H1 (cell line): ENCODE data around the gene FBXW5. TPM values are rescaled to one million over a fixed set of nuclear protein-coding genes. Genes with fewer than 3 reads are reported as not detected.

Experiments used
- CTCF ChIA-PET: fragments of 300-600 bp; sonication (Branson Sonifier 250); formaldehyde crosslinking; loops from one replicate; lab custom pipeline; 2021; ENCODE audit not compliant: partially characterized antibody; lab: Charles Lee
- POLR2A ChIA-PET: fragments of 300-600 bp; sonication (Branson Sonifier 250); formaldehyde crosslinking; loops from one replicate; lab custom pipeline; 2021; ENCODE audit warnings: inconsistent platforms; ENCODE audit not compliant: partially characterized antibody; lab: Charles Lee
- DNase-seq, 2 experiments: peaks; one replicate each; pipeline versions ENCODE4 v3.0.0 to v3.0.0-alpha.2; 2010 to 2022; ENCODE audit warnings: low spot score in 2 of 2, low read depth in 1 of 2, mixed read lengths in 1 of 2
- FAIRE-seq: peaks from 2 replicates; lab custom pipeline; 2011; peaks lifted over from hg19 to GRCh38; lab: Jason Lieb, UNC
- H2AFZ ChIP-seq: 2 replicates; pipeline ENCODE4 v1.8.1; 2012; ENCODE audit warnings: low read length, inconsistent platforms
- H2AK5ac ChIP-seq: 2 replicates; pipeline ENCODE4 v1.6.1; 2013; ENCODE audit warnings: low read depth, low read length
- H2BK120ac ChIP-seq: replicated peaks from 2 replicates; pipeline ENCODE3; 2013; ENCODE audit warnings: low read depth, low read length, inconsistent platforms
- H2BK12ac ChIP-seq: 2 replicates; pipeline ENCODE4 v1.6.1; 2013; ENCODE audit warnings: low read depth, low read length
- H2BK15ac ChIP-seq: 2 replicates; pipeline ENCODE4 v1.6.1; 2013; ENCODE audit warnings: low read length
- H2BK20ac ChIP-seq: 2 replicates; pipeline ENCODE4 v1.6.1; 2013; ENCODE audit warnings: low read length
- H2BK5ac ChIP-seq: 2 replicates; pipeline ENCODE4 v1.6.1; 2013; ENCODE audit warnings: low read depth, low read length
- H3K14ac ChIP-seq: 2 replicates; pipeline ENCODE4 v1.6.1; 2013; ENCODE audit warnings: inconsistent platforms; ENCODE audit not compliant: insufficient read length
- H3K18ac ChIP-seq: 2 replicates; pipeline ENCODE4 v1.6.1; 2013; ENCODE audit warnings: low read length; ENCODE audit errors: extremely low read depth
- H3K23ac ChIP-seq: 2 replicates; pipeline ENCODE4 v1.6.1; 2013; ENCODE audit warnings: inconsistent platforms; ENCODE audit not compliant: insufficient read length
- H3K23me2 ChIP-seq: 2 replicates; pipeline ENCODE4 v1.6.1; 2013; ENCODE audit warnings: low read depth, low read length
- H3K27ac ChIP-seq: 2 replicates; pipeline ENCODE4 v1.6.1; 2011; ENCODE audit warnings: low read depth, low read length, inconsistent platforms
- H3K27me3 ChIP-seq, 4 experiments: replicated peaks in 1 of 4; 1 replicate in 1 of 4; 2 replicates in 3 of 4; pipeline versions ENCODE4 v1.6.1 to v1.8.1; 2011 to 2013; ENCODE audit warnings: low read length in 3 of 4, mild to moderate bottlenecking in 3 of 4, inconsistent platforms in 2 of 4, mixed read lengths in 2 of 4, moderate library complexity in 1 of 4; ENCODE audit not compliant: control insufficient read depth in 3 of 4, insufficient read depth in 3 of 4; ENCODE audit errors: extremely low read depth in 1 of 4
- H3K36me3 ChIP-seq, 4 experiments: 2 replicates each; pipeline versions ENCODE4 v1.6.1 to v1.8.1; 2011 to 2013; ENCODE audit warnings: mild to moderate bottlenecking in 4 of 4, low read length in 3 of 4, moderate library complexity in 2 of 4, control low read depth in 1 of 4, inconsistent platforms in 1 of 4; ENCODE audit not compliant: insufficient read depth in 4 of 4, control insufficient read depth in 2 of 4
- H3K4ac ChIP-seq: replicated peaks from 2 replicates; pipeline ENCODE3; 2013; ENCODE audit warnings: low read length, low read depth, mixed read lengths, inconsistent platforms; ENCODE audit not compliant: insufficient read length
- H3K4me1 ChIP-seq, 4 experiments: replicated peaks in 1 of 4; 1 replicate in 1 of 4; 2 replicates in 3 of 4; pipeline versions ENCODE4 v1.6.1 to v1.8.1; 2011 to 2013; ENCODE audit warnings: low read length in 3 of 4, inconsistent platforms in 2 of 4, mixed read lengths in 1 of 4; ENCODE audit not compliant: insufficient read depth in 4 of 4, control insufficient read depth in 3 of 4
- H3K4me2 ChIP-seq, 2 experiments: 2 replicates each; pipeline versions ENCODE4 v1.6.1 to v1.8.1; 2011 to 2013; ENCODE audit warnings: low read depth in 2 of 2, low read length in 2 of 2, control low read depth in 1 of 2, inconsistent platforms in 1 of 2, mild to moderate bottlenecking in 1 of 2; ENCODE audit not compliant: insufficient read depth in 1 of 2
- H3K4me3 ChIP-seq, 4 experiments: fragments of 200-600, 300-600 bp in 1 of 4; sonication (generic), shearing (Covaris generic), sonication (Bioruptor Twin) in 1 of 4; 2 replicates each; pipeline versions ENCODE4 v1.5.1 to v1.8.1; 2011 to 2016; ENCODE audit warnings: low read length in 4 of 4, low read depth in 3 of 4, control low read depth in 2 of 4, inconsistent platforms in 2 of 4, mild to moderate bottlenecking in 2 of 4, mixed read lengths in 1 of 4, moderate library complexity in 1 of 4; ENCODE audit not compliant: insufficient read depth in 2 of 4; ENCODE audit errors: extremely low read depth in 1 of 4
- H3K56ac ChIP-seq: replicated peaks from 2 replicates; pipeline ENCODE3; 2013; ENCODE audit warnings: low read depth, mild to moderate bottlenecking, mixed read lengths, low read length, inconsistent platforms; ENCODE audit not compliant: insufficient read length
- H3K79me1 ChIP-seq: 2 replicates; pipeline ENCODE4 v1.6.1; 2013; ENCODE audit warnings: low read depth, low read length, control low read depth
- H3K79me2 ChIP-seq, 2 experiments: 2 replicates each; pipeline versions ENCODE4 v1.6.1 to v1.8.1; 2012 to 2013; ENCODE audit warnings: low read length in 2 of 2, mild to moderate bottlenecking in 2 of 2, inconsistent platforms in 1 of 2; ENCODE audit not compliant: insufficient read depth in 2 of 2, control insufficient read depth in 1 of 2
- H3K9ac ChIP-seq, 4 experiments: replicated peaks in 1 of 4; 1 replicate in 1 of 4; 2 replicates in 3 of 4; pipeline versions ENCODE4 v1.6.1 to v1.8.1; 2011 to 2013; ENCODE audit warnings: low read depth in 3 of 4, low read length in 3 of 4, control low read depth in 2 of 4, mild to moderate bottlenecking in 2 of 4, moderate library complexity in 2 of 4, inconsistent platforms in 1 of 4; ENCODE audit errors: extremely low read depth in 1 of 4
- H3K9me3 ChIP-seq, 2 experiments: 2 replicates each; pipeline versions ENCODE4 v1.6.1 to v1.8.1; 2012 to 2013; ENCODE audit warnings: mild to moderate bottlenecking in 2 of 2, moderate library complexity in 2 of 2, control low read depth in 1 of 2, inconsistent platforms in 1 of 2, low read depth in 1 of 2, low read length in 1 of 2, mixed read lengths in 1 of 2; ENCODE audit not compliant: insufficient read depth in 2 of 2
- H4K20me1 ChIP-seq, 2 experiments: replicated peaks in 1 of 2; 2 replicates each; pipeline versions ENCODE3 to v1.8.1; 2011 to 2013; ENCODE audit warnings: inconsistent platforms in 2 of 2, low read length in 2 of 2, mild to moderate bottlenecking in 1 of 2; ENCODE audit not compliant: insufficient read depth in 2 of 2, control insufficient read depth in 1 of 2
- H4K5ac ChIP-seq: 2 replicates; pipeline ENCODE4 v1.6.1; 2013; ENCODE audit warnings: low read length, low read depth, mixed read lengths, inconsistent platforms; ENCODE audit not compliant: insufficient read length
- H4K8ac ChIP-seq: 2 replicates; pipeline ENCODE4 v1.8.0; 2013; ENCODE audit warnings: mild to moderate bottlenecking, moderate library complexity, low read length, inconsistent platforms; ENCODE audit not compliant: insufficient read depth; ENCODE audit errors: extremely low read depth
- H4K91ac ChIP-seq: replicated peaks from 2 replicates; pipeline ENCODE3; 2013; ENCODE audit warnings: low read length, mixed read lengths, inconsistent platforms; ENCODE audit not compliant: insufficient read length
- HDAC2 ChIP-seq, 2 experiments: fragments of 300-600 bp in 1 of 2; sonication (generic) in 1 of 2; IDR thresholded peaks; 2 replicates each; pipeline ENCODE4 v1.6.1; 2011 to 2012; ENCODE audit warnings: low read depth in 2 of 2, low read length in 2 of 2, mild to moderate bottlenecking in 2 of 2, moderate library complexity in 2 of 2, borderline replicate concordance in 1 of 2, inconsistent platforms in 1 of 2
- HDAC6 ChIP-seq: IDR thresholded peaks from one replicate; pipeline ENCODE4 v1.7.1; 2012; ENCODE audit warnings: low read depth, mild to moderate bottlenecking, inconsistent platforms, low read length, moderate library complexity
- NRF1 ChIP-seq: IDR thresholded peaks from 2 replicates; pipeline ENCODE4 v1.6.1; 2011; ENCODE audit warnings: mild to moderate bottlenecking, low read depth, low read length, improper control_type of control experiment
- RBBP5 ChIP-seq: IDR thresholded peaks from 2 replicates; pipeline ENCODE4 v1.7.1; 2012; ENCODE audit warnings: low read depth, mild to moderate bottlenecking, inconsistent platforms, low read length, moderate library complexity, borderline replicate concordance
- RNF2 ChIP-seq: fragments of 200-900, 300-1000 bp; sonication (generic); IDR thresholded peaks from 2 replicates; pipeline ENCODE4 v1.7.1; 2016; ENCODE audit warnings: borderline replicate concordance, low read depth, mild to moderate bottlenecking, antibody characterized with exemption, low read length; ENCODE audit not compliant: poor library complexity, severe bottlenecking; ENCODE audit errors: missing control alignments
- TAF1 ChIP-seq: IDR thresholded peaks from 2 replicates; pipeline ENCODE4 v1.6.1; 2011; ENCODE audit warnings: mild to moderate bottlenecking, low read depth, low read length
- WGBS, 2 experiments: shearing (Covaris generic) in 1 of 2; methylation state at CpG; one replicate each; pipeline versions ENCODE4 v1.1.6 to v1.1.7; 2013 to 2015; ENCODE audit warnings: low lambda C conversion rate in 2 of 2, mixed read lengths in 2 of 2, inconsistent platforms in 1 of 2, low coverage in 1 of 2, missing lambda C conversion rate in 1 of 2; ENCODE audit not compliant: insufficient replicate concordance in 2 of 2, insufficient coverage in 1 of 2, insufficient read length in 1 of 2; ENCODE audit errors: extremely low coverage in 1 of 2, missing lambda C conversion rate in 1 of 2; 5-methylcytosine and 5-hydroxymethylcytosine counted together
- polyA plus RNA-seq, 7 experiments: library from polyadenylated mRNA; depleted of rRNA in 3 of 7; stranded (reverse) in 5 of 7; unstranded in 2 of 7; fragments of >200 nt in 5 of 7; fragments of 200-250 nt in 2 of 7; gene quantifications; 1 replicate in 5 of 7; 2 replicates in 1 of 7; 4 replicates in 1 of 7; pipeline versions ENCODE4 v1.2.1 to v1.2.3, GENCODE V29; 2011 to 2013; ENCODE audit warnings: missing spikeins in 2 of 7, mixed read lengths in 2 of 7
- total RNA-seq: library from RNA; stranded (reverse); fragmentation: NEBNext Ultra II Directional; extraction: Animal tissue kit (Norgen Biotek cat#: 25700); gene quantifications from 2 replicates; pipeline ENCODE4 v1.2.1, GENCODE V29; 2021

FBXW5 gene
- total and polyA plus RNA-seq, 2 of the 8 experiments (the other 6 are each of a cell fraction or from before 2014, with no cell fraction given), result 49.0 to 71.0 TPM

DNA sequence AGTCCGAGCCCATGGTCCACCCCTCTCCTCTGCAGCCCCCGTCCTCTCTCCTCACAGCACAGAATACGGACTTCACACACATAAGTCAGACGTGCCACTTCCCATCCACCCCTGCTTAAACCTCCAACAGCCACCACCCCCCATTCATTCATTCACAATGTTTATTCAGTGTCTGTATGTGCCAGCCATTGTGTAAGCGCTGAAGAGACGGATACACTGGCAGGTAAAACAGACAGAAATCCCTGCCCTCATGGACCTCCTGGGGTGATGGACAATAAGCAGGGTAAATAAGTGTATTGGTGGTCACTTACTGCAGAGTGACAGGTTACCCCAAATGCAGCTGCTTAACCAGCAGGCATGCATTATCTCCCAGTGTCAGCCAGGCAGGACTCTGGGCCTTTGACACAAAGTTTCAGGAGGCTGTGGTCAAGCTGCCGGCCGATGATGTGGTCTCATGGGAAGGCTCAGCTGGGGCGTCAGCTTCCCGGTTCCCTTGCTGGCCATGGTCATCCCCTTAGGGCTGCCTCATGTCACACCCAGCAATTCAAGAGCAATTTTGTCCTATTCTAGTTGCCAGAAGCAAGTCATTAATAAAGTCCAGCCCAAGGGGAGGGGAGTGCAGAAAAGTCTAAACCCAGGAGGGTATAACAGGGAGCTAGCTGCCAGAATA lies 45.8 kb upstream of the FBXW5 start:
- H3K4ac ChIP-seq, result no peak overlapping the region
- 85% methylated on average over 10 of the region's 10 CpGs; no CpG with 5 or more reads in 1 of the 2 experiments for WGBS, 2 experiments
- H4K91ac ChIP-seq, result no peak overlapping the region
- H3K14ac ChIP-seq, result no peak overlapping the region
- no peak overlapping the region for H2BK5ac ChIP-seq
- no peak overlapping the region for H3K23ac ChIP-seq
- H2BK12ac ChIP-seq, result no peak overlapping the region
- H2AFZ ChIP-seq, result no peak overlapping the region
- no peaks in the 10 kb centered on the region for H3K79me2 ChIP-seq
- H3K79me1 ChIP-seq, result no peaks in the 10 kb centered on the region
- no peak overlapping the region for H3K27ac ChIP-seq
- peaks cover 6% of the 10 kb centered on the region in 2 experiments; a peak in 2 of 4 replicates for H3K9me3 ChIP-seq
- no peak overlapping the region for H3K4me2 ChIP-seq
- peak overlapping the region; percentile 29; the same call in 1 of the 2 replicates for H2BK15ac ChIP-seq
- peaks cover 0 to 5% (median 2%) of the 10 kb centered on the region in 4 experiments; a peak in 4 of 7 replicates for H3K4me1 ChIP-seq
- H2BK20ac ChIP-seq, result no peak overlapping the region
- no peak overlapping the region for H3K56ac ChIP-seq
- no peak overlapping the region for H3K9ac ChIP-seq
- H4K8ac ChIP-seq, result no peak overlapping the region
- H4K20me1 ChIP-seq, result peaks cover 0 to 2% of the 10 kb centered on the region in 2 experiments
- H2AK5ac ChIP-seq, result 0 out of 2 replicates have a peak overlapping the region, but pooled peaks have one; percentile 60
- H3K36me3 ChIP-seq, result peaks cover 0 to 2% (median 0%) of the 10 kb centered on the region in 4 experiments; a peak in 1 of 8 replicates
- CTCF ChIA-PET, result interaction anchor here (0.6 to 6.3 kb wide), 5 partner anchors 9 to 77 kb away, joined by 3 to 31 read pairs (median 15); partner anchors contain the start of gene ABCA2
- H3K4me3 ChIP-seq, result no peak overlapping the region
- H3K23me2 ChIP-seq, result peaks cover 9% of the 10 kb centered on the region
- FAIRE-seq (no peak), DNase-seq (no peak)
- H3K27me3 ChIP-seq, result peaks cover 5 to 30% (median 25%) of the 10 kb centered on the region in 4 experiments
- no peak overlapping the region for H4K5ac ChIP-seq
- POLR2A ChIA-PET, result no interaction called here
- H2BK120ac ChIP-seq, result no peak overlapping the region
- TF ChIP-seq RBBP5, result no peak
- TF ChIP-seq HDAC2 (IDR thresholded peaks at IDR 0.05; ENCODE audit: borderline replicate concordance in 1 of 2, low read depth in 2 of 2, low read length in 2 of 2), result no peak
- no peak for TF ChIP-seq HDAC6
- TF ChIP-seq RNF2, result no peak
- no peak for TF ChIP-seq NRF1
- no peak for TF ChIP-seq TAF1
- H3K18ac ChIP-seq, result no peak overlapping the region
